ENCODE results near the gene CNTN4. TPM values are rescaled to one million over a fixed set of nuclear protein-coding genes. Genes with fewer than 3 reads are reported as not detected.

CNTN4 gene
- total RNA-seq, 1 donor from 2014 or later: 56.9 TPM

- DNase-seq: no peak
Measured at GRCh38 chr3:2268779-2269178, 170.1 kb downstream of the CNTN4 start.

- no peak for DNase-seq
Measured at GRCh38 chr3:2274526-2274925, 175.9 kb downstream of the CNTN4 start.

- DNase-seq: no peak
Measured at GRCh38 chr3:2283818-2284217, 185.2 kb downstream of the CNTN4 start.

GRCh38 chr3:2300938-2301337 is 202.3 kb downstream of the CNTN4 start:
- DNase-seq: no peak

GRCh38 chr3:2301361-2301760 is 202.7 kb downstream of the CNTN4 start:
- no peak for DNase-seq

GRCh38 chr3:2303566-2303965 is 204.9 kb downstream of the CNTN4 start:
- no peak for DNase-seq

GRCh38 chr3:2311022-2311421 is 212.4 kb downstream of the CNTN4 start:
- no peak for DNase-seq

- DNase-seq: no peak
Measured at GRCh38 chr3:2317521-2317920, 218.9 kb downstream of the CNTN4 start.

GRCh38 chr3:2334921-2335320 is 236.3 kb downstream of the CNTN4 start:
- DNase-seq: no peak

GRCh38 chr3:2343031-2343682 is 244.5 kb downstream of the CNTN4 start:
- no peak for DNase-seq

- DNase-seq: no peak
Measured at GRCh38 chr3:2352134-2352762, 253.6 kb downstream of the CNTN4 start.

GRCh38 chr3:2354702-2355101 is 256.0 kb downstream of the CNTN4 start:
- DNase-seq: peak; percentile 7

- no peak for DNase-seq
Measured at GRCh38 chr3:2356298-2356950, 257.8 kb downstream of the CNTN4 start.

GRCh38 chr3:2360815-2361214 is 262.1 kb downstream of the CNTN4 start:
- no peak for DNase-seq

- DNase-seq: no peak
Measured at GRCh38 chr3:2362122-2362521, 263.5 kb downstream of the CNTN4 start.

- DNase-seq: no peak
Measured at GRCh38 chr3:2363854-2364253, 265.2 kb downstream of the CNTN4 start.

- no peak for DNase-seq
Measured at GRCh38 chr3:2370317-2370716, 271.7 kb downstream of the CNTN4 start.

- DNase-seq: no peak
Measured at GRCh38 chr3:2372306-2372705, 273.6 kb downstream of the CNTN4 start.

- DNase-seq: no peak
Measured at GRCh38 chr3:2375376-2375775, 276.7 kb downstream of the CNTN4 start.

- no peak for DNase-seq
Measured at GRCh38 chr3:2377281-2377680, 278.6 kb downstream of the CNTN4 start.

GRCh38 chr3:2390926-2391532 is 292.4 kb downstream of the CNTN4 start:
- DNase-seq: no peak

GRCh38 chr3:2391896-2392295 is 293.2 kb downstream of the CNTN4 start:
- no peak for DNase-seq

- no peak for DNase-seq
Measured at GRCh38 chr3:2392981-2393380, 294.3 kb downstream of the CNTN4 start.

Measured in occipital lobe (tissue), 2 donors.